Measurements from ENCODE around the gene FEN1.

The FEN1 gene

DNA sequence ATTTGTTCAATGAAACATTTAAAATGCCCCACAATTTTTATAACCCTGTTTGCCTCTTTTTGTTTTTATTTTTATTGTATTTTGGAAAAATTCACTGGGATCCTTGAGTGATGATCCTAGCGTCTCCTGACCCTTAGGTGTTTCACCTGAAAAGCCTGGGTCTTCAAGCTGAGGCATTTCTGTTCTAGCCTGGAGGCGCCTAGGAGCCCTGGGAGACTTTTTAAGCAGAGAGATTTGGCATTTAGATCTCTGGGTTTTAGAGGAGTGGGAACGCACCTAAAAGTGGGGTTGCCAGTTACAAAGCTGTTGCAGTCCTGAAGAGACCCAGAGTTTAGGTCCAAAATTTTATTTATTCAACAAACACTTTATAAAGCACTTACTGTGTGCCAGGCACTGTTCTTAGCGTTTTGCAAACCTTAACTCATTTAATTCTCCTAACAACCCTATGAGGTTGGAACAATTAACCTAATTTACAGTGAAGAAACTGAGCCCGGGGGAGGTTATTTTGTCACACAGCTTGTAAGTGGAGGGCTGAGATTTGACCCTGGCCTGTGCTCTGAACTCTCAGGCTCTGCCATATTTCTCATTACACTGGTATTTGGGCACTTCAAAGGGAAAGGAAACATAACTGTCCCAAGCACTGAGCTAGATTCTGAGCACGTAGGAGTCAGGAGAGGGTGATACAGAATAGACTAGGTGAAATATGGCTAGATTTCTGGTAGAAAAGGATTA lies 24.9 kb downstream of the FEN1 start:
- no peak for DNase-seq (ENCODE audit: low read depth)

GRCh38 chr11:61820174-61820573 lies 27.5 kb downstream of the FEN1 start:
- DNase-seq (ENCODE audit: low read depth) = no peak

DNA sequence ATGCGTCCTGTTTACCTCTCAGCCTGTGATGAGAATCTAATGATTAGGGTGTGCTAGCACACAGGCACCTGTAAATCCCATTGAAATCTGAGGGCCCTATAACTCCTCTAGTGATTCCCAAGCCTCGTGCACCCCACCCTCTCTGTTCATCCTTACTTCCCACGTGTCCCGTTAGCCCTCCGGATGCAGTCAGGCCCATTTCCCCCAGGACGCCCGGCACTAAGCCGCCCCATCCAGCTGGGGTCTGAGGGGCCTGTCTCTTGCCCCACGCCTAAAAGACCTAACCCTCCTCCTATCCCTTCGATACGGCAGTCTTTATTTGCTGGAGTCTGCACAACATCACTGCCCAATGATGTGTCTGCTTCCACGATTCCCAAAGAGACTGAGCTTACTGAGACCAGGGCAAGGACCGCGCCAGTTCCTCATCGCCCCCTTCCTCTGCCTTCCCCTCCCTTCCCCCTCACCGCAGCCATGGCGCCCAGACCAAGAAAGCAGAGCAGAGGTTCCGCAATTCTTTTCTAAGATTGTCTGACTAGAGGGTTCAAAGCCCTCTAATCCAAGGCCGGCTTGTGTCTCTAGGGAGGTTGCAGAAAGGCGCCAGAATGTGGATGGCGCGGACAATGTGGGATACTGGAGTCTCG lies 34.3 kb downstream of the FEN1 start:
- DNase-seq (ENCODE audit: low read depth) = no peak

GRCh38 chr11:61827571-61828378 lies 35.1 kb downstream of the FEN1 start, which contains the start of gene FADS2:
TSS of gene FADS2 (plus strand) at chr11:61828300. CDS start at chr11:61828391, 91 bp downstream.
- DNase-seq (ENCODE audit: low read depth) = peak; percentile 70

GRCh38 chr11:61828379-61828628 lies 35.6 kb downstream of the FEN1 start:
- DNase-seq (ENCODE audit: low read depth) = no peak

GRCh38 chr11:61828629-61829407 lies 36.1 kb downstream of the FEN1 start:
- peak; percentile 43 for DNase-seq (ENCODE audit: low read depth)

DNA sequence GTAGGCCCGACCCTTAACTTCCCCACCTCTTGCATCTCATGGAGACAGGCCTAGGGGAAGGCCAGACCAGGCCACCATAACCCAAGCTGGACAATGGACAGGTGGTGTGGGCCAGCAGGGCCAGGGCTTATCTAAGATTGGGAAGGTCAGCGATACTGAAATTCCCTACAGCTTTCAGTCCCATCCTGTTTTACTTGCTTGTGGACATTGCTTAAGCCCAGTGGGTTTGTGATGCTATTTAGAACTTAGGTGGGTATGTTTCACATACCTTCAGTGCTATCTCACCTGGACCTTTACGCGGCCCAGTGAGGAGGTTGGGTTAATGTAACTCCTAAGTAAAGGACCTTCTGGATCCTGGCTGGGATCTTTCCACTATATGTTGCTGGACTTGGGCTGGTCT lies 37.1 kb downstream of the FEN1 start:
- DNase-seq (ENCODE audit: low read depth) = no peak

DNA sequence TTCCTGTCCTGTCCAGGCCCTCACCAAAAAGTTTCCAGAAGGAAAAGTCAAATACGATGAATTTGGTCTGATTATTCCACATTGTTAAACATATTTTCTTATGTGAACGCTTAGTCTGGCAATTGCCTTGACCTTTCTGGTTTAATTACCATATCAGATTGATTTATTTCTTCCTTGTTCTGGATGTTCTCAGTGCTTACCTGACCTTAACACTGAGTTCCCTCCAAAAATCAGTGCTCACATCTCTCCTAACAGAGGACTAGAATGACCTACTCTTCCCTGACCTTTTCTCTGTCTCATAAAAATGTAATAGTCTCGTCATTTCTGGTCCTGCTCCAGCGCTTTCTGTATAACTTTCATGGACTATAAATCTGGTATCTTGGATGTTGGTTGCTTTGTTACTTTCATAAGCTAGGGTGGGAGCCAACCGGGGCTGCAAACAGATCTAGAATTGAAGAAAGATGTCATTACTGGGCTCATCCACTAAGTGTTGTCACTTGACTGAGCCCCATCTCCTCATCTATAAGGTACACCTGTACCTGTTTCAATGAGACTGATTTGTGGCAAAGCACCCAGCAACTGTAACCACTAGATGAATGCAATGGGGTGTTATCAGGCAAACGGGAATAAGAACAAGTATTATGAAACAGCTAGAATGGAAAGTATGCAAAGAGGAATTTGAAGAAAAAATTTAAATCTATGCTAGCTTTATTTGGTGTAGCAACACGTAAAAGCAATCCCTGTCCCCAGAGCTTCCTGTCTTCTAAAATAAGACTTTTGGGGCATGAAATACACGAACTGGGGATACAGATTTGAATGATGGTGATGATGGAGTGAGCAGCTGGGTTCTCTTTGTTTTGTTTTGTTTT lies 37.8 kb downstream of the FEN1 start:
- no peak for DNase-seq (ENCODE audit: low read depth)

- DNase-seq (ENCODE audit: low read depth) = no peak
Measured at GRCh38 chr11:61832207-61832606, 39.5 kb downstream of the FEN1 start.

DNA sequence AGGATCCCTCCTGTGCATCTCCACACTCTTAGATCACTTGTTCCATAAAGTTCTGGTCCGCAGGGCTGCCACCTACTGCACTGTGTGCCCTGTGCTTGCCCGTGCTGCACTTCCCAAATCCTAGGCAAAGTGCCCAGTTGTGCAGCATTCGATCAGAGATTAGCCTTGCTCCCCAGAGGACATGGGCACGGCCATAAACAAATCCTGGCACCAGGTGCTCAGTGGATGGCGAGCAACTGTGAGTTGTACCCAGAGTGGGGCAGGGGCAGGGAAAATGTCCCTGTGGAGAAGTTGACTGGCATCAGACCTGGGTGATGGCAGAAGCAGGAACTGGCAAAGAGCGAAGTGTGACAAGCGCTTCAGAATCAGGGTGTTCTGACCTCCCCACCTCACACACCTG lies 40.0 kb downstream of the FEN1 start:
- no peak for DNase-seq (ENCODE audit: low read depth)

DNA sequence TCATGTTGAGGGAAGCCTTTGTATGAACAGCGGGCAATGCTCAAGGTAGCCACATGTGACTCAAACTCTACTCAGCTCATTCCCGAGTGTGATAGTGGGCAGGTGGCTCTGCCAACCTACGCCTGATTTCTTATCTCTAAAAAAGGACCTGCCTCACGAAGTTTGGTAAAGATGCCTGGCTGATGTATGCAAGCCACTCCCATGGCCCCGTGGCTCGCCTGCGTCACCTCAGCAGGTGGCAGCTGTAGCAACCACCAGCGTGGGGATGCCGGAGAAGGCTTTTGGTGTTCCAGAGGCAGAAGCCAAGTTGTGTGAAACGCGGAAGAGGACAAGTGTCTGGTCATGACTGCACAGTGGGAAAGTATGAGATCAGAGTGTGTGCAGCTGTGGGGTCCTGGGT lies 40.8 kb downstream of the FEN1 start:
- DNase-seq (ENCODE audit: low read depth) = no peak

DNA sequence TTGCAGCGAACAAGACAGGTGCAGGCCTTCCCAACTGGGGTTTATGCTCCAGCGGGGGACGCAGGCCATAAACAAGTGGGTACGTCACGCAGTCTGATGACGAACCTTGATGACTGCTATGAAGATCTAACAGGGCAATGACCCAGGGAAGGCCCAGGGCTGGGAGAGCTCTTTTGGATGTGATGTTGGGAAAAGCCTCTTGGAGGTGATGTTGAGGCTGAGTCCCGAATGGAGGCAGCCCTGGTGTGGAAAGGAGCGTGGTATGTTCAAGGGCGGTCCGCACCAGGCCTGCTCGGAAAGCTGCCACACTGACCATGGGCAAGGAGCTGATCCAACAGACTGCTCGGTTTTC lies 41.2 kb downstream of the FEN1 start:
- no peak for DNase-seq (ENCODE audit: low read depth)

DNA sequence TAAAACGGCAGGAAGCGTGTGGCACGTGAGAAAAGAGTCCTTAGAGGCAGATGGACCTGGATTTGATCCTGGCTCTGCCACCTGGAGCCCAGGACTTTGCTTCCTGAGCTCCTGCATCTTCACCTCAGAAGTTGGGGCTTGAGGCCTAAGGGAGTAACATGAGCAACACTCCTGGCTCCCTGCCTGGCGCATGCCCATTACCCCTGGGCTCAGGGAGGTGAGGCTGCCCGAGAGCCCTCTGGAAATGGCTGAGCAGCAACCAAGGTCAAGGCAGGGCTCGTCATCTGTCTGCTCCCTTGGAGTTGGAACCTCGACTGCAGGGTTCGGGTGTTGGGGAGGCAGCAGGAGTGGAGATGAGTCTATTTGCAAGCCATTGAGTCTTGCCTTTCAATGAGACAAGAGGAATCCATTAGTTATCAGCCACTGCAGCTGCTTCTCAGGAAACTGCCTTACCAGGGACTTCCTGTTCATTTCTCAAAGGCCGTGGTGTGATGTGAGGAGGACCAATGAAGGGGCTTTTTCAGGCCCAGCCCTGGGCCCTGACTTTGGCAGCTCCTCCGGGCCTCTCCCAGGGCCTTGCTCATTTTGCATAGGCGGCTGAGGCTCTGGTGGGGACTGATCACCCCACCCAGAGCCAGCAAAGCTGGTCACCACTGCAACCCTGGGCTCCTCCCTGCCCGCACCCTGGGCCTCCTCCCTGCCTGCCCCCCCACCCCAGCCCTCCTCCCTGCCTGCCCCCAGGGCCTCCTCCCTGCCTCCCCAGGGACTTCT lies 41.8 kb downstream of the FEN1 start:
- peak; percentile 42 for DNase-seq (ENCODE audit: low read depth)

GRCh38 chr11:61836193-61836592 lies 43.5 kb downstream of the FEN1 start:
- DNase-seq (ENCODE audit: low read depth) = no peak

GRCh38 chr11:61837411-61838005 lies 44.8 kb downstream of the FEN1 start:
- DNase-seq (ENCODE audit: low read depth) = no peak

DNA sequence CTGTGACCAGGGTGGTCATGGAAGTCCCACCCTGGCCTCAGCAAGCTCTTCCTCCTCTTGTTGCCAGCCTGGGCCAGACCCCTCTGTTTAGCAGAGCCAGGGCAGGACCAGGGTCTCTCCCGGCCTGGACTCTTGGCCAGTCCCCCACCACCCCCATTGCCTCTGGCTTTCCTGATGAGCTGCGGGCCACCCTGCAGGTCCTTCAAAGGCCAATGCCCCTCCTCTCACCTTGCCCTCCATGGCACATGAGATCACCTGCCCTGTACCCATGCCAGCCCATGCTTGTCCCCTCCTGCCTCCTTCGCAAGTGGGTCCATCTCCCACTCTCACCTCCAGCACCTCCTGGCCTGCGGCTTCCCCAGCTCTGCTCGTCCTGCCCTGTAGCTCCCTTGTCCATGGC lies 45.8 kb downstream of the FEN1 start:
- DNase-seq (ENCODE audit: low read depth) = no peak

DNA sequence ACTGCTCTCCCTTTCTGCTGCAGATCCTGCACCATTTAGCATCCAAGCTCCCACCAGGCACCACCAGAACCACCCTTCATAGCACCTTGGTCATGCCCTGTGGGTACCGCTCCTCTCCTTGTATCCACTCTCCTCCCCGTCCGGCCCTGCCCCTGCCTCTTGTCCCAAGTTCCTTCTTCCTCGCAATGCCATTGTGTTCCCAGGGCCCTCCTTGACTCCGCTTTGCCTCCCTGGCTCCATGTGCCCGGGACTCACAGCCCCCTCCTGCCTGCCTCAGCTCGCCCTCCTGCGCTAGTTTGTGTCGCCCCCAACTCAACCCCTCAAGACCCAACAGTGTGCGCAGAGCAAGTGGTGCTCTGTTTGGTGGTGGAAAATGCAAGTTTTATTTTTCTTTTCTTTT lies 46.2 kb downstream of the FEN1 start:
- DNase-seq (ENCODE audit: low read depth) = no peak

DNA sequence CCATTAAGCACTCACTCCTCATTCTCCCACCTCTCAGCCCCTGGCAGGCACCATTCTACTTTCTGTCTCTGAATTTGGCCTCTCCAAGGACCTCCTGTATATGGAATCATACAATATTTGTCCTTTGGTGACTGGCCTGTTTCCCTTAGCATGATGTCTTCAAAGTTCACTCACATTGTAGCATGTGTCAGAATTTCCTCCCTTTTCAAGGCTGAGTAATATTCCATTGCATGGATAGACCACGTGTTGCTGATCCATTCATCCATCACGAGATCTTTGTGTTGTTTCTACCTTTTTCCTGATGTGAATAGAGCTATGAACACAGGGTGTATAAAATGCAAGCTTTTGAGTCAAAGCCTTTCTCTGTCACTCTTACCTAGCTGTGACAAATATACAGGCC lies 47.0 kb downstream of the FEN1 start:
- no peak for DNase-seq (ENCODE audit: low read depth)

DNA sequence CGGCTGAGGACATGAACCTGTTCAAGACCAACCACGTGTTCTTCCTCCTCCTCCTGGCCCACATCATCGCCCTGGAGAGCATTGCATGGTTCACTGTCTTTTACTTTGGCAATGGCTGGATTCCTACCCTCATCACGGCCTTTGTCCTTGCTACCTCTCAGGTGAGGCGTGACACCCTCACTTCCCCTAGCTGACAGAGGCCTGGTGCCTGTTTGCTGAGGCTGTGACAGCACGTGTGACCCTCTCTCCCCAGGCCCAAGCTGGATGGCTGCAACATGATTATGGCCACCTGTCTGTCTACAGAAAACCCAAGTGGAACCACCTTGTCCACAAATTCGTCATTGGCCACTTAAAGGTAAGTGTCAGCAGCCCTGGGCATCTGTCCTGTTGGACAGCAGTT lies 47.7 kb downstream of the FEN1 start:
- no peak for DNase-seq (ENCODE audit: low read depth)
